Brain microvascular endothelial cell (primary cell): ENCODE data around the gene TPP1.

Experiments
- DNase-seq: peaks from one replicate; pipeline ENCODE4 v3.0.0-alpha.2; 2020
- H3K27ac ChIP-seq: fragments of 250-450 bp; sonication (Bioruptor Pico); 2 replicates; pipeline ENCODE4 v1.5.1; 2020; ENCODE audit warnings: mild to moderate bottlenecking, moderate library complexity
- H3K27me3 ChIP-seq: fragments of 250-450 bp; sonication (Bioruptor Pico); replicated peaks from 2 replicates; pipeline ENCODE4 v1.5.1; 2020; ENCODE audit warnings: mild to moderate bottlenecking
- H3K36me3 ChIP-seq: fragments of 250-450 bp; sonication (Bioruptor Pico); replicated peaks from 2 replicates; pipeline ENCODE4 v1.5.1; 2020; ENCODE audit warnings: mild to moderate bottlenecking
- H3K4me3 ChIP-seq: 2 replicates; pipeline ENCODE4 v1.5.1; 2011; ENCODE audit warnings: low read depth, mild to moderate bottlenecking, control low read depth, low read length, moderate library complexity
- in situ Hi-C: cut with HindIII; loops from 2 replicates; pipeline ENCODE4 v1.10.0; 2017; ENCODE audit warnings: low sequenced_read_pairs, low pct_ligation_motif_present
- TF ChIP-seq, protein P1 (sequence below): IDR thresholded peaks from 2 replicates; pipeline ENCODE4 v1.5.1; 2011; ENCODE audit warnings: low read depth, mild to moderate bottlenecking, moderate library complexity, low read length, control low read depth, inconsistent platforms; ENCODE audit errors: missing control alignments

Gene TPP1

DNA sequence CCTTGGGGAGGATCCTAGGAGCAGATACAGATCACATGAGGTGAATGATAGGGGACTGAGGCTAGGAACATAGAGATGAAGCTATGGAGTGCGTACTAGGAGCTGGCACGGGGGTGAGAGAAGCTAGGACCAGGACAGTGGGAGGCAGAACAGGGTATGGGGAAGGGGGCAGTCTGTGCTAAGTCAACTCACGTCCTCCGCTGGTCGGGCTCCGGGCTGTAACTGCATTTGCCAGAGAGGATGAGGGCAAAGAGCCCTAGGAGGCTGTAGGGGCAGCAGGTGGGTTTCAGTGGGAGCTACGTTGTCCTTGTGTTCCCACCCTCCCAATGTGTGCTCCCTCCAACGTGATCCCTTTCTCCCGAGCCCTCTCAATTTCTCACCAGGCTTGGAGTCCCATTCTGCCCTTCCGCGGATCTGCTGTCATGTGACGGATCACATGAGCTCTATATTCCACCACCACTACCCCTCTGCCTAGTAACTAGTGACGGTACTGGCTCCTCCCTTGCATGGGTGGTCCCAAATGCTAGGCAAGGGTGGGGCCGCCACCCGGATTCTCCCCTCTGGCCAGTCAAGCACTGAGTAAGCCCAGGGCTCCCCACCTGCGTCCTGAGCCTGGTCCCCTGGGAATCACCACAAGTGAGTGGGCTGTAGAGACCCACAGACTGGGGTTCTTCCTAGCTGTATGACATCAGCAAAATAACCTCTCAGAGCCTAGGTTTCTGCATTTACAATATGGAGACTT, at the start of gene TPP1:
TSS of gene TPP1 (minus strand) at position 419 of the 742 bp plus-strand sequence. CDS start at position 397, 22 bp downstream.
- Histone ChIP-seq H3K27me3 (no peaks in the 10 kb centered on the region), H3K36me3 (peaks cover 13% of the 10 kb centered on the region), H3K4me3 (peak within 1 kb of the TSS; percentile 93), H3K27ac (peak within 1 kb of the TSS; percentile 60)
- TF ChIP-seq, protein P1, sequence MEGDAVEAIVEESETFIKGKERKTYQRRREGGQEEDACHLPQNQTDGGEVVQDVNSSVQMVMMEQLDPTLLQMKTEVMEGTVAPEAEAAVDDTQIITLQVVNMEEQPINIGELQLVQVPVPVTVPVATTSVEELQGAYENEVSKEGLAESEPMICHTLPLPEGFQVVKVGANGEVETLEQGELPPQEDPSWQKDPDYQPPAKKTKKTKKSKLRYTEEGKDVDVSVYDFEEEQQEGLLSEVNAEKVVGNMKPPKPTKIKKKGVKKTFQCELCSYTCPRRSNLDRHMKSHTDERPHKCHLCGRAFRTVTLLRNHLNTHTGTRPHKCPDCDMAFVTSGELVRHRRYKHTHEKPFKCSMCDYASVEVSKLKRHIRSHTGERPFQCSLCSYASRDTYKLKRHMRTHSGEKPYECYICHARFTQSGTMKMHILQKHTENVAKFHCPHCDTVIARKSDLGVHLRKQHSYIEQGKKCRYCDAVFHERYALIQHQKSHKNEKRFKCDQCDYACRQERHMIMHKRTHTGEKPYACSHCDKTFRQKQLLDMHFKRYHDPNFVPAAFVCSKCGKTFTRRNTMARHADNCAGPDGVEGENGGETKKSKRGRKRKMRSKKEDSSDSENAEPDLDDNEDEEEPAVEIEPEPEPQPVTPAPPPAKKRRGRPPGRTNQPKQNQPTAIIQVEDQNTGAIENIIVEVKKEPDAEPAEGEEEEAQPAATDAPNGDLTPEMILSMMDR: no peak
- in situ Hi-C loops: no loop called here
- peak; percentile 96 for DNase-seq

DNA sequence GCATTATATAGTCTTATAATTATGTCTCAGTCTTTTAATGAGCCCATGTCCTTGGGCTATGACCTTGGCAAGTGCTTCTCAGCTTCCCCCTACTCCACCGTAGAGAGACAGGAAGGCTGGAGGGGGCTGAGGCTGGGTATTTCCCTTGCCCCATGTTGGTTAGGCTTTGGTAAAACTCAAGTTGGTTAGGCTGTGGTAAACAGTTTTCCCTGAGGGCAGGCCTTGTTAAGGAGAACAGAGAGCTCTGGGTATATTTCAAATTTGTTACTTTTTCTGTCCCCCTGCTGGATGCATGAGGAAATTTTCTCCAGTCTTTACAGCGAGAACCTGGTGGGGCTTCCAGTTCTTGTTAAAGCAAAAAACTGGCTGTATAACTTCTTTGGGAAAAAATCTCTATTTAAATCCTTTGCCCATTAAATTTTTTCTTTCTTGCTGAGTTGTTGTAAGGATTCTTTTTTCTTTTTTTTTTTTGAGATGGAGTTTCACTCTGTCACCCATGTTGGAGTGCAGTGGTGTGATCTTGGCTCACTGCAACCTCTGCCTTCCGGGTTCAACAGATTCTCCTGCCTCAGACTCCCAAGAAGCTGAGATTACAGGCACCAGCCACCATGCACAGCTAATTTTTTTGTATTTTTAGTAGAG, 48.6 kb upstream of the TPP1 start:
- TF ChIP-seq, protein P1: peak; percentile 75
- no peaks in the 10 kb centered on the region for H3K36me3 ChIP-seq
- peak; percentile 16 for DNase-seq
- H3K27ac ChIP-seq: no peak overlapping the region
- in situ Hi-C loops: no loop called here
- no peak overlapping the region for H3K4me3 ChIP-seq
- no peaks in the 10 kb centered on the region for H3K27me3 ChIP-seq

DNA sequence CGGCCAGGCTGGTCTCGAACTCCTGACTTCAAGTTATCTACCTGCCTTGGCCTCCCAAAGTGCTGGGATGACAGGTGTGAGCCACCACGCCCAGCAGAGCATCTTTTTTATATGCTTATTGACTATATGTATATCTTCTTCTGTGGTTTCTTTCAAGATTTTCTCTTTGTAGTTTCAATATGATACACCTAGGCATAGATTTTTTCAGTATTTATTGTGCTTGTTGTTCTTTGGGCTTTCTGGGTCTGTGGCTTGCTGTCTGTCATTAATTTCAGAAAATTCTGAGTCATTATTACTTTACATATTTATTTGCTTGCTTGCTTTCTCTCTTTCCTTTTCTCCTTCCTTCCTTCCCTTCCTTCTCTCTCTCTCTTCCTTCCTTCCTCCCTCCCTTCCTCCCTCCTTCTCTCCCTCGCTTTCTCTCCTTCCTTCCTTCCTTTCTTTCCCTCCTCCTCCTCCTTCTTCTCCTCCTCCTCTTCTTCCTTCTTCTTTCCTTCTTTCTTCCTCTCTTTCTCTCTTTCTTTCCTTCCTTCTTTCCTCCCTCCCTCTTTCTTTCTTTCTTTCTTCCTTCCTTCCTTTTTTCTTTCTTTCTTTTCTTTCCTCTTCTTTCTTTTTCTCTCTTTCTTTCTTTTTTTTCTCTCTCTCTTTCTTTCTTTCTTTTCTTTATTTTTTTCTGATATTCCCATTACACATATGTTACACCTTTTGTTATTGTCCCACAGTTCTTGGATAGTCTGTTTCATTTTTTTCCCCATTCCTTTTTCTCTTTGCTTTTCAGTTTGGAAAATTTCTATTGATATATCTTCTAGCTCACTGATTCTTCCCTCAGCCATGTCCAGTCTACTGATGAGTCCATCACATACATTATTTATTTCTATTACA, 47.3 kb upstream of the TPP1 start:
- H3K27ac ChIP-seq: no peak overlapping the region
- TF ChIP-seq, protein P1: no peak
- in situ Hi-C loops: no loop called here
- H3K36me3 ChIP-seq: no peaks in the 10 kb centered on the region
- no peaks in the 10 kb centered on the region for H3K27me3 ChIP-seq
- no peak for DNase-seq
- H3K4me3 ChIP-seq: no peak overlapping the region

DNA sequence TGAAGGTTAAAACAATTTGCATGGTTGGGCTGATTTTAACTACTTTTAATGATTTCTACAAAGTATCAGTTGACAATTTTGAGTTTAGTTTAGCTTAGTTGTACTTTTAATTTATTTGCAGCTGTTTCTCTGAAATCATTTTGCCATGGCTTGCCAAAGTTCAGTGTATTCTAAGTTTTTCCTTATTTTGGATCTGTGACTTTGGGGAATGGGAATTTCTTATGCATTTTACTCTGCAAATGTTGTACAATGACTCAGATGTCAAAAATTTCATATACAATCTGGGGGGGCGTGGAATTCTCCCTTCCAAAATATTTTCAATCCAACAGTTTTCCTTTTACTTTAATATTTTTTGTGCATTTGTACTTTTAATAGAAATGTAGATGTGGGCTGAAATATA, 45.3 kb upstream of the TPP1 start:
- Histone ChIP-seq H3K36me3 (no peaks in the 10 kb centered on the region), H3K27ac (no peak overlapping the region), H3K4me3 (no peak overlapping the region), H3K27me3 (peaks cover 2% of the 10 kb centered on the region)
- no peak for DNase-seq
- in situ Hi-C loops: no loop called here
- TF ChIP-seq, protein P1: no peak

DNA sequence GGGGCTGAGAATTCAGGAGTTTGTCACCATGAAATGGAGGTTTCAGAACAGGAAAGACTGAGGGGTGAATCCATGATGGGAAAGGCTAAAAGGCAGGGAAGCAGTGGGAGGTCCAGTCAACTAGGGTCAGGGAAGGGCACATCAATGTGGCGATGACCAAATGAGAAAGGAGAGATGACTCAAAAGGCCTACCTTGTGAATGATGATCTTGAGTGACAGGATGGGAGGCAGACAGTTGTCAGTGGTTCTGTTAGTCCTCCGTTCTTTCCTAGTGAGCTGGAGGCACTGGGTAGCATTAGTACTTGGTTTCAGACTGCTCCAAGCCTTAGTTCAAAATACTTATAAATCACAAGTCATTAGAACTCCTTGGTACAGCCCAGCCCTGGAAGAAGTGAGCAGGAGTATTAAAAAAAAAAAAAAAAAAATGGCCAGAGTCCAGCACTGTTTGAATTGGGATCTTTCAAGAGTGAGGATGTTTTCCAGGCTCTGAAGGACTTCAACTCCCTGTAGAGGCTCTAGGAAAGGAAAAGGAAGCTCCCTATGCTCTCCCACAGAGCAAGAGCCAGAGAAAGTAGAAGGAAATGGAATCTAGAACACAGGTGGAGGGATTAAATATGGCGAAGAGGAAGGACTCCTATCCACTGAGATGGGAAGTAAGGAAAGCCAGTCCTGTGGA, 44.7 kb upstream of the TPP1 start:
- no peak overlapping the region for H3K4me3 ChIP-seq
- in situ Hi-C loops: no loop called here

More for the DNA sequence above, 44.7 kb upstream of the TPP1 start:
- Histone ChIP-seq H3K27ac (no peak overlapping the region), H3K27me3 (peaks cover 2% of the 10 kb centered on the region), H3K36me3 (no peaks in the 10 kb centered on the region)
- no peak for DNase-seq
- TF ChIP-seq, protein P1: no peak
